Kidney (tissue), 14 donors: Measurements from ENCODE around the gene PSPC1. TPM values are rescaled to one million over a fixed set of nuclear protein-coding genes. Genes with fewer than 3 reads are reported as not detected.
"Not testable (repeated sequence)": the region's sequence is repeated elsewhere in the genome, so short reads cannot be mapped to it uniquely, and the experiment has no call there.

Source experiments
- DNase-seq, 5 donors: peaks; one replicate each; pipeline ENCODE4 v3.0.0-alpha.2; 2013 to 2020
- FAIRE-seq: peaks from 2 replicates; lab custom pipeline; 2012; peaks lifted over from hg19 to GRCh38; lab: Jason Lieb, UNC
- H3K27ac ChIP-seq, 2 donors: one replicate each; pipeline ENCODE4 v1.7.0; 2013; ENCODE audit warnings: low read depth in 2 of 2, low read length in 2 of 2, inconsistent platforms in 1 of 2
- H3K27me3 ChIP-seq: one replicate; pipeline ENCODE4 v1.7.1; 2013; ENCODE audit warnings: low read length, inconsistent platforms; ENCODE audit not compliant: control insufficient read depth, insufficient read depth
- H3K36me3 ChIP-seq, 3 donors: one replicate each; pipeline versions ENCODE4 v1.7.0 to v1.7.1; 2013; ENCODE audit warnings: low read length in 3 of 3, control low read depth in 1 of 3, inconsistent platforms in 1 of 3; ENCODE audit not compliant: insufficient read depth in 3 of 3, control insufficient read depth in 2 of 3
- H3K4me1 ChIP-seq, 3 donors: one replicate each; pipeline versions ENCODE4 v1.7.0 to v1.7.1; 2013; ENCODE audit warnings: low read length in 3 of 3, inconsistent platforms in 1 of 3, low read depth in 1 of 3; ENCODE audit not compliant: control insufficient read depth in 2 of 3, insufficient read depth in 2 of 3
- H3K4me3 ChIP-seq, 3 donors: one replicate each; pipeline versions ENCODE4 v1.7.0 to v1.8.1; 2013; ENCODE audit warnings: low read length in 3 of 3, control low read depth in 1 of 3, inconsistent platforms in 1 of 3
- H3K9ac ChIP-seq, 3 donors: one replicate each; pipeline versions ENCODE4 v1.7.0 to v1.7.1; 2013; ENCODE audit warnings: low read length in 3 of 3, control low read depth in 1 of 3, inconsistent platforms in 1 of 3
- H3K9me3 ChIP-seq, 3 donors: one replicate each; pipeline versions ENCODE4 v1.7.0 to v1.7.1; 2013; ENCODE audit warnings: low read length in 3 of 3, control low read depth in 1 of 3, inconsistent platforms in 1 of 3; ENCODE audit not compliant: control insufficient read depth in 2 of 3, insufficient read depth in 1 of 3
- intact Hi-C: fragments of 100-400 bp; cut with DNase I; formaldehyde crosslinking; loops from one replicate; pipeline ENCODE4 v1.11.1; 2022
- polyA plus RNA-seq: library from polyadenylated mRNA; stranded (reverse); fragments of 350-450 nt; fragmentation: Illumina TruSeq; extraction: RNeasy Lipid Tissue Mini Kit (QIAGEN cat#74804); gene quantifications from one replicate; pipeline ENCODE4 v1.2.3, GENCODE V29; 2014; ENCODE audit warnings: low read depth, low replicate concordance; ENCODE audit not compliant: insufficient read depth
- total RNA-seq: library from RNA; stranded (reverse); fragmentation: NEBNext Ultra II Directional; extraction: Animal tissue kit (Norgen Biotek cat#: 25700); gene quantifications from one replicate; pipeline ENCODE4 v1.2.1, GENCODE V29; 2021
- TF ChIP-seq, protein P1 (sequence below): IDR thresholded peaks from 3 replicates; pipeline ENCODE4 v1.5.1; 2012; ENCODE audit warnings: mild to moderate bottlenecking, moderate library complexity, borderline replicate concordance; ENCODE audit not compliant: insufficient read depth; ENCODE audit errors: extremely low read depth
- donor health status: control.
- donor health status: control.
- donor health status: control.
- donor health status: control.
- donor health status: control.
- donor health status: DM: yes; HTN: yes; CAD: no.
- donor health status: Normal renal cell carcinoma (clear cell type).

The PSPC1 gene
- total and polyA plus RNA-seq, 2 donors from 2014 or later = 31.8 to 57.6 TPM

DNA sequence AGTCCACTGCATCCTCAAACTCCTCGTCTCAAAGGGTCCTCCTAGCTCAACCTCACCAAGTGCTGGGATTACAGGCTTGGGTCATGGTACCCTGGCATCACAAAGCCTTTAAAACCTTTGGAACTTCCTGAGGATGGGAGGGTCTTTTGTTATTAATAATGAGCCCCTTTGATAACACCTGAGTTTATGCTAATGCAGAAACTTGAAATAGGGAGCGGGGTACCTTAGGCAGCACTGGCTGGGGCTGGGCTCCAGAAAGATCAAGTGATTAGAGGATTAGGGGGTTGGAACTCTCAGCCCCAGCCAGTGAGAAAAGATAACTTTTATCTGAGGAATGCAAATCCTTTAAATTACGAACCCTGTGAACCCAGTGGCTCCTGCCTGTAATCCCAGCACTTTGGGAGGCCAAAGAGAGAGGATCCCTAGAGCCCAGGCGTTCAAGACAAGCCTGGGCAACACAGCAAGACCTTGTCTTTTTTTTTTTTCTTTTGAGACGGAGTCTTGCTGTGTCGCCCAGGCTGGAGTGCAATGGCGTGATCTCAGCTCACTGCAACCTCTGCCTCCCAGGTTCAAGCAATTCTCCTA is 9.3 kb upstream of the PSPC1 start:
- no peak for FAIRE-seq

DNA sequence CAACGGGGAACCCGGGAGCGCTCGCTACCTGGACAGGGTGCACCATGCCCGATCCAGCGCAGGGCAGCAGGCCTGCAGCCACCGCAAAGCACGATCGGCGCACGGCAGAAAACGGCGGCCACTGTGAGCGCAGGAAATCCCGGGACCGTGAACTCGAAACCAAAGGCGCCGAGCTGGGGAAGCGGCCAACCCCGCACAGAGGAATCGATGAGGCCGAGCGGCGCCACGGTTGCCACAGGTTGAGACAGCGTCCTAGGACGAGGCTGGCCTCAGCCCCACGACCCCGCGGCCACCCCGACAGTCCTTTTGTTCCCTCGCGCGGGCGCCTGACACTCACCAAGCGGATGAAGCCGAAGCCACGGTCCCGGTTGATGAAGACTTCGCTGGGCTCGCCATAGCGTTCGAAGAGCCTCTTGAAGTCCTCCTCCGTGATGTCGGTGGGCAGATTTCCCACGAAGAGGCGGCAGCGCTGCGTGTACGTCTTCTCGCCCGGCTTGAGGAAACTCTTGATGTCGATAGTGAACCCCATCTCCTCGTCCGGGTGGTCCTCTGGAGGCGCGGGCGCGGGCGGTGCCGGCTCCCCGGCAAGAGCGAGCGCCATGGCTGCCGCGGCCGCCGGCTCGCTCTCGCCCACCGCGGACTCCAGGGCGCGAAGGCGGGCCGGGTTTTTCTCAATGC is 557 bp downstream of the PSPC1 start:
- H3K9me3 ChIP-seq = no peaks in the 10 kb centered on the region
- peak; percentile 54 to 89 (median 73) for DNase-seq
- H3K9ac ChIP-seq = peak overlapping the region; percentile 83 to 97 (median 93)
- H3K27me3 ChIP-seq = no peaks in the 10 kb centered on the region
- H3K36me3 ChIP-seq = no peaks in the 10 kb centered on the region
- TF ChIP-seq, protein P1, sequence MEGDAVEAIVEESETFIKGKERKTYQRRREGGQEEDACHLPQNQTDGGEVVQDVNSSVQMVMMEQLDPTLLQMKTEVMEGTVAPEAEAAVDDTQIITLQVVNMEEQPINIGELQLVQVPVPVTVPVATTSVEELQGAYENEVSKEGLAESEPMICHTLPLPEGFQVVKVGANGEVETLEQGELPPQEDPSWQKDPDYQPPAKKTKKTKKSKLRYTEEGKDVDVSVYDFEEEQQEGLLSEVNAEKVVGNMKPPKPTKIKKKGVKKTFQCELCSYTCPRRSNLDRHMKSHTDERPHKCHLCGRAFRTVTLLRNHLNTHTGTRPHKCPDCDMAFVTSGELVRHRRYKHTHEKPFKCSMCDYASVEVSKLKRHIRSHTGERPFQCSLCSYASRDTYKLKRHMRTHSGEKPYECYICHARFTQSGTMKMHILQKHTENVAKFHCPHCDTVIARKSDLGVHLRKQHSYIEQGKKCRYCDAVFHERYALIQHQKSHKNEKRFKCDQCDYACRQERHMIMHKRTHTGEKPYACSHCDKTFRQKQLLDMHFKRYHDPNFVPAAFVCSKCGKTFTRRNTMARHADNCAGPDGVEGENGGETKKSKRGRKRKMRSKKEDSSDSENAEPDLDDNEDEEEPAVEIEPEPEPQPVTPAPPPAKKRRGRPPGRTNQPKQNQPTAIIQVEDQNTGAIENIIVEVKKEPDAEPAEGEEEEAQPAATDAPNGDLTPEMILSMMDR = no peak
- no peaks in the 10 kb centered on the region for H3K4me1 ChIP-seq
- intact Hi-C loops = no loop called here
- FAIRE-seq = no peak
- H3K27ac ChIP-seq = peak overlapping the region; percentile 89 to 95
- H3K4me3 ChIP-seq = peak overlapping the region; percentile 89 to 98 (median 96)

More for the DNA sequence above, 9.3 kb upstream of the PSPC1 start:
- Histone ChIP-seq H3K27ac (no peak overlapping the region), H3K36me3 (no peaks in the 10 kb centered on the region), H3K4me3 (no peak overlapping the region), H3K9ac (no peak overlapping the region), H3K4me1 (no peaks in the 10 kb centered on the region), H3K27me3 (no peaks in the 10 kb centered on the region), H3K9me3 (no peaks in the 10 kb centered on the region)
- peak in 1 of 5 donors; percentile 2 for DNase-seq
- intact Hi-C loops = no loop called here
- TF ChIP-seq, protein P1 = no peak

DNA sequence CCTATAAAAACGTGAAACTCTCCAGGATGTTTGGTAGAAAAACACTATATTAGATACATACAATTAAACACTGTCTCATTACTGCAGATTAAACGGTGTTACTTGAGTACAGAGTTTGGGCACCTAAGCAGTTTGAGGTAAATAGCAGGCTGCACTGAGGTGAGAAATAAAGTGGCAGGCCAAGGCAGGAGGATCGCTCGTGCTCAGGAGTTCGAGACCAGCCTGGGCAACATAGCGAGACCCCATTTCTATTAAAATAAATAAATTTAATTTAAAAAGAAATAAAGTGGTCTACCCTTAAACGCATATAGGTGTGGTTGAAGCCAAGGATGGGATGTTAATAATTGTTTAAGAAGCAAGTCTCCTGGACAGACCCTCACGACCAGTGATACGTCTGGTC is 1.2 kb downstream of the PSPC1 start:
- peak in 2 of 5 donors; percentile 19 to 22 for DNase-seq
- H3K27me3 ChIP-seq = no peaks in the 10 kb centered on the region
- no peak overlapping the region for H3K27ac ChIP-seq
- intact Hi-C loops = no loop called here
- H3K9me3 ChIP-seq = no peaks in the 10 kb centered on the region
- TF ChIP-seq, protein P1 = no peak
- no peaks in the 10 kb centered on the region for H3K36me3 ChIP-seq
- H3K4me3 ChIP-seq = peak overlapping the region; percentile 89 to 98 (median 96)
- peak overlapping the region; percentile 83 to 97 (median 93) for H3K9ac ChIP-seq
- no peaks in the 10 kb centered on the region for H3K4me1 ChIP-seq
- no peak for FAIRE-seq

DNA sequence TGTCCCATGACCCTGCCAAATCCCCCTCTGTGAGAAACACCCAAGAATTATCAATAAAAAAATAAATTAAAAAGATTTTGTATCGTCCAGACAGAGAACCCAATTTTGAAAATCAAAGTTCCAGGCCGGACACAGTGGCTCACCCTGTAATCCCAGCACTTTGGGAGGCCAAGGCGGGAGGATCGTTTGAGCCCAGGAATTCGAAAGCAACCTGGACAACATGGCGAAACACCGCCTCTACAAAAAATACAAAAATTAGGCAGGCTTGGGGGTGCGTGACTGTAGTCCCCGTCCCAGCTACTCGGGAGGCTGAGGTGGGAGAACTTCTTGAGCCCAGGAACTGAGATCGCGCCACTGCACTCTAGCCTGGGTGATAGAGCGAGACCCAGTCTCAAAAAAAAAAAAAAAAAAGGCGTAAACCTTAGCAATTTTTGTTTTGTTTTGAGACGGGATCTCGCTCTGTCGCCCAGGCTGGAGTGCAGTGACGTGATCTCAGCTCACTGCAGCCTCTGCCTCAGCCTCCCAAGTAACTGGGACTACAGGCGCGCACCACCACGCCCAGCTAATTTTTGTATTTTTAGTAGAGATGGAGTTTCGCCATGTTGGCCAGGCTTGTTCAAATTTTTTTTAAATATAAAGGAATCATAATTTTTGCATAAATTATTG is 1.9 kb downstream of the PSPC1 start:
- H3K27ac ChIP-seq, DNase-seq, H3K9me3 ChIP-seq, FAIRE-seq, H3K36me3 ChIP-seq, H3K4me1 ChIP-seq, H3K27me3 ChIP-seq, intact Hi-C loops: not testable (repeated sequence)
- peak overlapping the region in 1 of 3 donors; percentile 83 for H3K9ac ChIP-seq
- H3K4me3 ChIP-seq = peak overlapping the region; percentile 89 to 98 (median 96)
